Measurements from ENCODE around the gene WDR88. TPM values are rescaled to one million over a fixed set of nuclear protein-coding genes. Genes with fewer than 3 reads are reported as not detected.

The WDR88 gene, protein sequence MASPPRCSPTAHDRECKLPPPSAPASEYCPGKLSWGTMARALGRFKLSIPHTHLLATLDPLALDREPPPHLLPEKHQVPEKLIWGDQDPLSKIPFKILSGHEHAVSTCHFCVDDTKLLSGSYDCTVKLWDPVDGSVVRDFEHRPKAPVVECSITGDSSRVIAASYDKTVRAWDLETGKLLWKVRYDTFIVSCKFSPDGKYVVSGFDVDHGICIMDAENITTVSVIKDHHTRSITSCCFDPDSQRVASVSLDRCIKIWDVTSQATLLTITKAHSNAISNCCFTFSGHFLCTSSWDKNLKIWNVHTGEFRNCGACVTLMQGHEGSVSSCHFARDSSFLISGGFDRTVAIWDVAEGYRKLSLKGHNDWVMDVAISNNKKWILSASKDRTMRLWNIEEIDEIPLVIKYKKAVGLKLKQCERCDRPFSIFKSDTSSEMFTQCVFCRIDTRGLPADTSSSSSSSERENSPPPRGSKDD
- not detected for total RNA-seq

DNA sequence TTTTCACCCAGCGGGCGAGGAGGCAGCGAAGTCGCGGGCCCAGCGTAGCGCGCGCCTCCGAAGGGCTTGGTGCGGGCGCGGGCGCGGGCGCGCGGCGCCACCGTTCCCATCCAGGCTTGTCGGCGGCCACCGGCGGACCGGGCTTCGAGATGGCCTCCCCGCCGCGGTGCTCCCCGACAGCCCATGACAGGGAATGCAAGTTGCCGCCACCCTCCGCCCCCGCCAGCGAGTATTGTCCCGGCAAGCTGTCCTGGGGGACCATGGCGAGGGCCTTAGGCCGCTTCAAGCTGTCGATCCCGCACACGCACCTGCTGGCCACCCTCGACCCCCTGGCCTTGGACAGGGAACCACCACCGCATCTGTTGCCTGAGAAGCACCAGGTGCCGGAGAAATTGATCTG lies at the start of gene WDR88:
Gene WDR88 (plus strand): TSS at position 94 of the 400 bp plus-strand sequence. CDS start 56 bp downstream, at position 150.
- H3K4me3 ChIP-seq: no peak within 1 kb of the TSS
- no peaks in the 10 kb centered on the region for H3K4me1 ChIP-seq
- no peaks in the 10 kb centered on the region for H3K9me3 ChIP-seq
- no peak for TF ChIP-seq POLR2A (IDR thresholded peaks at IDR 0.05)
- TF ChIP-seq, protein P1, sequence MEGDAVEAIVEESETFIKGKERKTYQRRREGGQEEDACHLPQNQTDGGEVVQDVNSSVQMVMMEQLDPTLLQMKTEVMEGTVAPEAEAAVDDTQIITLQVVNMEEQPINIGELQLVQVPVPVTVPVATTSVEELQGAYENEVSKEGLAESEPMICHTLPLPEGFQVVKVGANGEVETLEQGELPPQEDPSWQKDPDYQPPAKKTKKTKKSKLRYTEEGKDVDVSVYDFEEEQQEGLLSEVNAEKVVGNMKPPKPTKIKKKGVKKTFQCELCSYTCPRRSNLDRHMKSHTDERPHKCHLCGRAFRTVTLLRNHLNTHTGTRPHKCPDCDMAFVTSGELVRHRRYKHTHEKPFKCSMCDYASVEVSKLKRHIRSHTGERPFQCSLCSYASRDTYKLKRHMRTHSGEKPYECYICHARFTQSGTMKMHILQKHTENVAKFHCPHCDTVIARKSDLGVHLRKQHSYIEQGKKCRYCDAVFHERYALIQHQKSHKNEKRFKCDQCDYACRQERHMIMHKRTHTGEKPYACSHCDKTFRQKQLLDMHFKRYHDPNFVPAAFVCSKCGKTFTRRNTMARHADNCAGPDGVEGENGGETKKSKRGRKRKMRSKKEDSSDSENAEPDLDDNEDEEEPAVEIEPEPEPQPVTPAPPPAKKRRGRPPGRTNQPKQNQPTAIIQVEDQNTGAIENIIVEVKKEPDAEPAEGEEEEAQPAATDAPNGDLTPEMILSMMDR (IDR thresholded peaks at IDR 0.05): no peak
- no peak for TF ChIP-seq POLR2AphosphoS5 (IDR thresholded peaks at IDR 0.05)
- peaks cover 0 to 8% of the 10 kb centered on the region in 2 donors for H3K27me3 ChIP-seq
- DNase-seq (ENCODE audit: low spot score in 2 of 2): no peak
- intact Hi-C loops (cut with DNase I; ENCODE audit: low total_unique reads): no loop called here
- H3K36me3 ChIP-seq: peaks cover 4% of the 10 kb centered on the region
- H3K27ac ChIP-seq: no peak within 1 kb of the TSS

DNA sequence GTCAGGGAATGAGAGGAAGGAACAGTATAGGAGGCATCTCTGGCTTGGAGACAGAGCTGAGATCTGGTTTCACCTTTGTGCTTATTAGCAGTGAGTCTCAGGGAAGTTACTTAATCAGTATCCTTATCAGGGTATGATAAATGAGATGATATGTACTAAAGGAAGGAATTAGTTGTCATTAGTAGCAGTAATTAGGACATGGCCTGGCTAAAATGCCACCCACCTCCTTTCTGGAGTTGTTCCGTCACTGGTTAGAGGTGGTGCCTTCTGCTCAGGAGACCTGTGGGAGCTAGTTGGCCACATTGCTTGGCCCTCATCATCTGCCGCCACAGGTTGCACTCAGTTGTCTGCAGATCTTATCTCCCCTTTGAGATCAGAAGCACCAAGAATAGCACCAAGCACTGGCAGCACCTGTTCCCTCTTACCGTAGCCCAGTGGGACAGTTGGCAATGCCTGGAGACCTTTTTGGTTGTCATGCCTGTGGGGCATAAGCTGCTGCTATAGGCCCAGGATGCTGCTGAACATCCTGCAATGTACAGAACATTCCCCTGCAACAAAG lies 46.3 kb upstream of the WDR88 start:
- no peak for TF ChIP-seq POLR2A (IDR thresholded peaks at IDR 0.05)
- TF ChIP-seq POLR2AphosphoS5 (IDR thresholded peaks at IDR 0.05): no peak
- TF ChIP-seq, protein P1 (IDR thresholded peaks at IDR 0.05): no peak
- intact Hi-C loops (cut with DNase I; ENCODE audit: low total_unique reads): no loop called here
- DNase-seq (ENCODE audit: low spot score in 2 of 2): no peak
- Histone ChIP-seq H3K27ac (no peak overlapping the region), H3K36me3 (peaks cover 4% of the 10 kb centered on the region), H3K4me3 (no peak overlapping the region), H3K4me1 (peaks cover 0 to 7% of the 10 kb centered on the region in 2 donors), H3K9me3 (no peaks in the 10 kb centered on the region), H3K27me3 (no peaks in the 10 kb centered on the region)

DNA sequence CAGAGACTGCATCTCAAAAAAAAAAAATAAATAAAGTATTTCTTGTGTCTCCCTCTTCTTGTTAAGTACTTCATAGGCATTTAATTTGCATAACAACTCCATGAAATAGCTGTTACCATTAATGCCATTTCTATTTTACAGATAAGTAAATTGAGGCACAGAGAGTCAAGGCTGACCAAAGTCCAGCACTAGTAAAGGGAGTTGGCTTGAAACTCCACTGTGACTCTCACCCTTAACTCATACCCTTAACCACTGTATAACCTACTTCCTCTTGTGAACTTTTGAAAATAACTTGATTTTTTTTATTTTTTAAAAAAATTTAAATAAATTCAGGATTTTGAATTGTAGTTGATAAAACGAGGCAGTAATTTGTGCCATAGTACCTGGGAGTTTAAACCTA lies 45.0 kb upstream of the WDR88 start:
- Histone ChIP-seq H3K4me1 (peaks cover 0 to 4% of the 10 kb centered on the region in 2 donors), H3K27me3 (no peaks in the 10 kb centered on the region), H3K27ac (no peak overlapping the region), H3K4me3 (no peak overlapping the region), H3K9me3 (no peaks in the 10 kb centered on the region), H3K36me3 (peaks cover 7% of the 10 kb centered on the region)
- no peak for TF ChIP-seq POLR2A (IDR thresholded peaks at IDR 0.05)
- no peak for TF ChIP-seq POLR2AphosphoS5 (IDR thresholded peaks at IDR 0.05)
- TF ChIP-seq, protein P1 (IDR thresholded peaks at IDR 0.05): no peak
- no peak for DNase-seq (ENCODE audit: low spot score in 2 of 2)
- intact Hi-C loops (cut with DNase I; ENCODE audit: low total_unique reads): no loop called here

DNA sequence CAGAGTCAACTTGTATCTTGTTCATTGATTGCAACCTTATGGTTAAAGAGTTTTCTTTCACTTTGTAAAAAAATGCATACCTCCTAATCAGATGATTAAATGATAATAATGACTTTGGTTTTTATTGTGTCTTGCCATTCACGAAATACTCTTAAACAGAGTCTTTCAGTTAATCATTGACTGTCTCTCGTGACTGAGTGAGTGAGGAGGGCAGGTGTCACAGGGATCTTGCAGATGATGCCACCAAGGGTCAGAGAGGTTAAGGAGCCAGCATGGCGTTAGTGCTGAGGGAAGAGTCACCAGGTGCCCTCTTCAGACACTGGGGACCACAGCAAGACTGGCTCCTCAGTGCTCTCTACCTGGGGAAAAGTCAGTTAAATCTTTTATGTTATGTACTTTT lies 42.9 kb upstream of the WDR88 start:
- Histone ChIP-seq H3K4me3 (no peak overlapping the region), H3K27me3 (no peaks in the 10 kb centered on the region), H3K4me1 (no peaks in the 10 kb centered on the region), H3K36me3 (peaks cover 7% of the 10 kb centered on the region), H3K9me3 (no peaks in the 10 kb centered on the region), H3K27ac (no peak overlapping the region)
- DNase-seq (ENCODE audit: low spot score in 2 of 2): no peak
- TF ChIP-seq, protein P1 (IDR thresholded peaks at IDR 0.05): no peak
- TF ChIP-seq POLR2AphosphoS5 (IDR thresholded peaks at IDR 0.05) (no peak), POLR2A (IDR thresholded peaks at IDR 0.05) (no peak)
- intact Hi-C loops (cut with DNase I; ENCODE audit: low total_unique reads): no loop called here

DNA sequence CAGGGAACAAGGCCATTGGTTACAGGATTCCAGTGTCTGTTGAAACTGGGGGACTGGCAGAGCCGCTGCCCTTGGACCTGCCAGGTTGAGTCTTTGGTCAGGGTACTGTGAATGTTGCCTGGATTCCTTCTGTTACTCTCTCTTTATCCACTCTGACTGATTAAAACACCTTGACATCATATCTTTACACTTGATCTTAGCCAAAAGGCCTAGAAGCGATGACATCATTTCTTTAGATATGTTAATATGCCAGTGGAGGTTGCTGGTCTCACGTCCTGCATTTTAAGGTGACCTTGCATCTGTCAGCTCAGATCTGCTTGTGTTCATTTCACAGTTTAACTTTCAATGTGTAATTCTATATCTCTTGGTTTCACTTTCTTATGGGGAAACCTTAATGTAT lies 41.7 kb upstream of the WDR88 start:
- no peak overlapping the region for H3K4me3 ChIP-seq
- H3K27me3 ChIP-seq: no peaks in the 10 kb centered on the region
- no peaks in the 10 kb centered on the region for H3K9me3 ChIP-seq
- TF ChIP-seq POLR2A (IDR thresholded peaks at IDR 0.05) (no peak), POLR2AphosphoS5 (IDR thresholded peaks at IDR 0.05) (no peak)
- TF ChIP-seq, protein P1 (IDR thresholded peaks at IDR 0.05): no peak
- H3K4me1 ChIP-seq: no peaks in the 10 kb centered on the region
- intact Hi-C loops (cut with DNase I; ENCODE audit: low total_unique reads): no loop called here
- no peak overlapping the region for H3K27ac ChIP-seq
- H3K36me3 ChIP-seq: peaks cover 7% of the 10 kb centered on the region
- no peak for DNase-seq (ENCODE audit: low spot score in 2 of 2)
